ENCODE measurements around the gene IFIT2.

IFIT2 gene

DNA sequence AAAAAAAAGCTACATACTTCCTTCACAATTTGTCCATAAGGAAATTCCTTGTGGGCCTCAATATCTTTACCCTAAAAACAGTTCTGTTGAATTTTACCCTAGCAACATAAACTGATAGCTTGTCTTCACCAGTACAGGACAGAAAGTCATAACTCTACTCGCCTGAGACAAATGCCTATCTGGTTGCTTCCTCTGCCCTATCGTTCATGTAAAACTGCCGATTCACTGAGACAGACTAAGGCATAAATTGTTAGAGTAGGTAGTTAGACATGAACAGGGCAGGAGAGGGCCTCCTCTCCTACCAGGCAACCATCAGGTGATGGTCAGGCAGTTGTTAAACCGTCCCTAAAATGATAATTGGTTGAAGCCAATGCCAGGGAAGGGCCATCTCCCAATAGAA, 51.0 kb downstream of the IFIT2 start:
- no peak overlapping the region for H3K27ac ChIP-seq
- TF ChIP-seq, protein P1, sequence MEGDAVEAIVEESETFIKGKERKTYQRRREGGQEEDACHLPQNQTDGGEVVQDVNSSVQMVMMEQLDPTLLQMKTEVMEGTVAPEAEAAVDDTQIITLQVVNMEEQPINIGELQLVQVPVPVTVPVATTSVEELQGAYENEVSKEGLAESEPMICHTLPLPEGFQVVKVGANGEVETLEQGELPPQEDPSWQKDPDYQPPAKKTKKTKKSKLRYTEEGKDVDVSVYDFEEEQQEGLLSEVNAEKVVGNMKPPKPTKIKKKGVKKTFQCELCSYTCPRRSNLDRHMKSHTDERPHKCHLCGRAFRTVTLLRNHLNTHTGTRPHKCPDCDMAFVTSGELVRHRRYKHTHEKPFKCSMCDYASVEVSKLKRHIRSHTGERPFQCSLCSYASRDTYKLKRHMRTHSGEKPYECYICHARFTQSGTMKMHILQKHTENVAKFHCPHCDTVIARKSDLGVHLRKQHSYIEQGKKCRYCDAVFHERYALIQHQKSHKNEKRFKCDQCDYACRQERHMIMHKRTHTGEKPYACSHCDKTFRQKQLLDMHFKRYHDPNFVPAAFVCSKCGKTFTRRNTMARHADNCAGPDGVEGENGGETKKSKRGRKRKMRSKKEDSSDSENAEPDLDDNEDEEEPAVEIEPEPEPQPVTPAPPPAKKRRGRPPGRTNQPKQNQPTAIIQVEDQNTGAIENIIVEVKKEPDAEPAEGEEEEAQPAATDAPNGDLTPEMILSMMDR (conservative IDR thresholded peaks at IDR 0.05): no peak
- no peak for TF ChIP-seq ZFX (IDR thresholded peaks at IDR 0.05)

DNA sequence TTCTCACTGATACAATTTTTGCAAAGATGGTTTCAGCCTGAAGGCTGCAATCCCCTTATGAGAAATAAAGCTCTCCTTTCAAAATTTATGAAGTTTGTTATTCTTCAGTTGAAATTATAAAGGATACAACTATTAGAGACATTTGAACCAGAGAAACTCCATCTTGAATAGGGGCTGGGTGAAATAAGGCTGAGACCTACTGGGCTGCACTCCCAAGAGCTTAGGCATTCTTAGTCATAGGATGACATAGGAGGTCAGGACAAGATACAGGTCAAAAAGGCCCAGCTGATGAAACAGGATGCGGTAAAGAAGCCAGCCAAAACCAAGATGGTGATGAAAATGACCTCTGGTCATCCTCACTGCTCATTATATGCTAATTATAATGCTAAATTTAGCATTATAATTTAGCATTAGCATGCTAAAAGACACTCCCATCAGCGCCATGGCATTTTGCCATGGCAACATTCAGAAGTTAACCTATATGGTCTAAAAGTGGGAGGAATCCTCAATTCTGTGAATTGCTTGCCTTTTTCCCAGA, 53.6 kb downstream of the IFIT2 start:
- TF ChIP-seq, protein P1 (conservative IDR thresholded peaks at IDR 0.05): no peak
- H3K27ac ChIP-seq: no peak overlapping the region

DNA sequence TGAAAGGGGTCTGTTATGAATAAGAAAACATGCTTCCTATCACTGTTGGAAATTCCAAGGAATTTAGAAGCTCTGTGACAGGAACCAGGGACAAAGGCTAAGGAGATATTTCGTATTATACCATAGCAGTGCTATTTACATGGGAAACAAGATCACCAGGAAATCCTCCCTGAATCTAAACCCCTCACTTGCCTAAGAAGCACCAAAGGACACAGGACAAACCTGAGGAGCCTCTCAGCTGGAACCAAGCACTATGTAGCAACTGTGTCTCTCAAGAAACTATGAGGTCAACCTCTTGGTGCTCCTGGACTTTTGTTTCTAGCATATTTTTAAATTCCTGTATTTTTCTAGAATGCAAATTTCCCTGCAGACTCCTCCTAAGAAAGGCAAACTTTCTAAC, 55.2 kb downstream of the IFIT2 start:
- H3K27ac ChIP-seq: no peak overlapping the region
- TF ChIP-seq, protein P1 (conservative IDR thresholded peaks at IDR 0.05): no peak
- no peak for TF ChIP-seq ZFX (IDR thresholded peaks at IDR 0.05)

DNA sequence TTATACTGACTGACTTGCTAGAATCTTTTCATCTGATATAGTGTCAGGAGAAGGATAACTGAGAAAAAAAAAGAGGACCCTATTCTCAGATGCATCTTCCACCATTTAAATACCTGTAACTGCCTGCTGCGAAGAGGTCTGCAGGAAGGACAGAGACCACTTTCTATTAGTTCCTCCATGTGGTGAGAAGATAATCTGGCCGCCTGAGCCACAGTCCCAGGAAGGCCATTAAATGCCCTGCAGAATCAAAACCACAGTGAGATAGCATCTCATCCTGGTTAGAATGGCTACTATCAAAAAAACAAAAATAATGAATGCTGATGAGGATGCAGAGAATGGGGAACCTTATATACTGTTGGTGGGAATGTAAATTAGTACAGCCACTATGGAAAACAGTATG, 56.1 kb downstream of the IFIT2 start:
- TF ChIP-seq ZFX (IDR thresholded peaks at IDR 0.05): no peak
- TF ChIP-seq, protein P1 (conservative IDR thresholded peaks at IDR 0.05): no peak
- no peak overlapping the region for H3K27ac ChIP-seq

All from C4-2B (cell line).